HEK293T (cell line): ENCODE data around the gene ANKRD11.
"Not testable (repeated sequence)": the region's sequence is repeated elsewhere in the genome, so short reads cannot be mapped to it uniquely, and the experiment has no call there.

Experiments
- ARNT ChIP-seq: fragments of 450-650 bp; IDR thresholded peaks from 2 replicates; pipeline ENCODE4 v1.6.1; 2017; ENCODE audit warnings: mild to moderate bottlenecking
- FOXM1 ChIP-seq: fragments of 450-650 bp; IDR thresholded peaks from 2 replicates; pipeline ENCODE4 v1.6.1; 2017; ENCODE audit warnings: mild to moderate bottlenecking, borderline replicate concordance

DNA sequence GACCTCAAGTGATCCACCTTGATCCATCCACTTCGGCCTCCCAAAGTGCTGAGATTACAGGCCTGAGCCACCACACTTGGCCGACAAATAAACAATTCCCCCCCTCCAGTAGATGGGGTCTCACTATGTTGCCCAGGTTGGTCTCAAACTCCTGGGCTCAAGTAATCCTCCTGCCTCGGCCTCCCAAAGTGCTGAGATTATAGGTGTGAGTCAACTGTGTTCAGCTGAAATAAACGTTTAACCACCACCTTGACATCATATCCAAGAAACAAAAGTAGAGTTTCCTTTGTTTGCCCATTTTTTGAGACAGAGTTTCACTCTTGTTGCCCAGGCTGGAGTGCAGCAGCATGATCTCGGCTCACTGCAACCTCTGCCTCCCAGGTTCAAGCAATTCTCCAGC is 107.8 kb downstream of the ANKRD11 start:
- TF ChIP-seq FOXM1, ARNT: not testable (repeated sequence)
